Suppressor macrophage (primary cell): ENCODE data around the gene ICA1.
"Not testable (repeated sequence)": the region's sequence is repeated elsewhere in the genome, so short reads cannot be mapped to it uniquely, and the experiment has no call there.

ENCODE experiments used
- DNase-seq, 4 experiments: peaks; one replicate each; pipeline ENCODE4 v3.0.0-alpha.2; 2020 to 2022

Gene ICA1

DNA sequence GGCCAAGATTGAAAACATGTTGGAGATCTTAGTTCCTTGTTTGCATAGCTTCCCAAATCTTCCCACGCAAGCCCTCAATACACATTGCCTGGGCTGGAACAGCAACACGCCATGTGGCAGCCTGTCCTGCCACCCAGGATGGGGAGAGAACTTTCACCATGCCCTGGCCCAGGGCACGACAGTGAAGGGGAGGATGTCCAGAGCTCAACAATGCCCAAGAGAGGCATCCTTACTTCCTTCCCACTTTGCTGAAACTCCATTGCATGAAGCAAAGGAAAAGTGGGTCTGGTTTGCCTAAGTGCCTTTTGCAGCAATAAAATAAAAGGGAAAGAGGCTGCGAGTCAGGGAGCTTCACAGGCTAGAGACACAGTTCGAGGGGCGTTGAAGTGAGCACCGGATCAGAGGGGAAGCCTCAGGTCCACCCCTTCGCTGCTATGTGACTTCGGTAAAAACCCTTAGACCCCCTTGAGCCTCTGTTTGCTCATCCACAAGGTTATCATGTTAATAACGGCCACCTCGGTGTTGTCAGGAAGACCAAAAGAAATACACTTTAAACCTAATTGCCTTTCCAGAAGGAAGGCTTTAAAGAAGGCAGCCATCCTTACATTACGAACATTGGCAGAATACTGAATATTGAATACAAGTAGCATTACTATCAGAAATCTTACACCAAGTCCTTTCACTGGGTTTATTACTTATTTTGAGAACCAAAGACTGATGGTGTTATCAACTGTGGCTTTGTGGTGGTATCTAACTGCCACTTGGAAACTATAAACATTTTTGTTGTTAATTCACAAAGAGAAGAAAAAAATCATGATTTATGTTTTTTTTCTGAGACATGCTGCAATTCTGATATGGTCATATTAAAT, 133.3 kb downstream of the ICA1 start:
- DNase-seq, result peak in 2 of 4 experiments; percentile 43 to 51

DNA sequence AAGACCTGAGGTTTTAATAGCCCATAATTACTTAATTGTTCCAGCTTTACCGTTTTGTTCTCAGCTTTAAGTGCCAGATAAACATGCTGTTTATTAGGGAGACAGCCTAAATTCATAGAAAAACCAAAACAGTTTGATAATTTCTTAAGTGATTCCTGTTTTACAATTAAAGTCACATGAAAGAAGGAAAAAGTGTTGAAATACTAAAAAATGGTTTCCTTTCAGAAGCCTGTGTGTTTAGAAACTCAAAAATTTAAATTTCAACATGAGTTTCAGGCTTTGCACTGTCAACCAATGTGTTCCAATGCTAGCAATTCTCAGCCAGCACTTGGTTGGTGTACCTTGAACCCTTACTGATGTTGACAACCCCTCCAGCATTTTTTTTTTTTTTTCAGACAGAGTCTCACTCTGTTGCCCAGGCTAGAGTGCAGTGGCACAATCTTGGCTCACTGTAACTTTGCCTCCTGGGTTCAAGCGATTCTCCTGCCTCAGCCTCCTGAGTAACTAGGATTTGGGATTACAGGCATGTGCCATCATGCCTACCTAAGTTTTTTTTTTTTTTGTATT, 135.3 kb downstream of the ICA1 start:
- peak in 2 of 4 experiments; percentile 30 to 46 for DNase-seq

DNA sequence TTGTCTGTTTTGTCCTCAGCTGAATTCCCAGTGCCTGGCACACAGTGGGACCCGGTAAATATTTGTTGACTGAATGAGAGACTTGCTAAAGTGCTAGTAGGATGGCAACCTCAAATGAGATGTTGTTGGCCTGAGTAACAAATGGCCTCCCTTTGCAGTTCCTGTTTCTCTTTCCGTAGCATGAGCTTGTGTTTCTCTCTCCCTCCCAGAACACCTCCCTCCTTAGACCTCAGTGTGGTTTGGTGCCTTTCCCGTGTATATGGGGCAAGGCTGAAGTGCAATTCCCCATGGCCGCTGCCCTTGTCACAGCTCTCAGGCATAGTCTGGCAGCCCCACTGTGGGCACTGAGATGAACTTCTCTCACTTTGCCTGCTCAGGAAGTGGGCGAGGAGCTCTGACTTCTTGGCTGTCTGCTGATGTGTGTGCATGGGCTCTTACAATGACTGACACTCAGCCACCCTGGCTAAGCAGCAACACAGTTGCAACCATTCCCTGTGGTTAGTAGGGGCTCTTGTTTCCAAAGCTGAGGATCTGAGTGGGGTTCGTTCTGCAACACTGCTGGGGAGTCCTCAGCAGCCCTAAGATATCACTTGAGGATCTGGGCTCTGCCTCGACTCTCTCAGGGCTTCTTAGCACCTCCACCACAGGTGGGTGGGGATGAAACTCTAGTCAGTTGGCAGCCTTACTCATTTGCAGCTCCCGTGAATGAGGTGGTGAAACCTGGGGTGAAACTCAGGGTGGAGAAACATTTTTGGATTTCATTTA, 136.1 kb downstream of the ICA1 start:
- peak; percentile 75 to 85 (median 80) for DNase-seq

DNA sequence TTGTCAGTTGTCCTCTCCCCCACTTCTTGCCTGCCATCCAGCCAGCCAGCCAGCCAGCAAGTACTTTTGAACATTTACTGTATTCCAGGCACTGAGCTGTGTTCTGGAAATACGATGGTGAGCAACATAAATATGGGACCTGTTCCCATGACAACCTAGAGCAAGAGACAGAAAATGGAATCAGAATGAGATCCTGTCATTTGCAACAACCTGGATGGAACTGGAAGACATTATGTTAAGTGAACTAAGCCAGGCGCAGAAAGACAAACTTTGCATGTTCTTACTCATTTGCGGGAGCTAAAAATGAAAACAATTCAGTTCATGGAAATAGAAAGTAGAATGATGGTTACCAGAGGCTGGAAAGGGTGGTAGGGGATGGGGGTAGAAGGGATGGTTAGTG, 140.7 kb downstream of the ICA1 start:
- DNase-seq, result no peak

DNA sequence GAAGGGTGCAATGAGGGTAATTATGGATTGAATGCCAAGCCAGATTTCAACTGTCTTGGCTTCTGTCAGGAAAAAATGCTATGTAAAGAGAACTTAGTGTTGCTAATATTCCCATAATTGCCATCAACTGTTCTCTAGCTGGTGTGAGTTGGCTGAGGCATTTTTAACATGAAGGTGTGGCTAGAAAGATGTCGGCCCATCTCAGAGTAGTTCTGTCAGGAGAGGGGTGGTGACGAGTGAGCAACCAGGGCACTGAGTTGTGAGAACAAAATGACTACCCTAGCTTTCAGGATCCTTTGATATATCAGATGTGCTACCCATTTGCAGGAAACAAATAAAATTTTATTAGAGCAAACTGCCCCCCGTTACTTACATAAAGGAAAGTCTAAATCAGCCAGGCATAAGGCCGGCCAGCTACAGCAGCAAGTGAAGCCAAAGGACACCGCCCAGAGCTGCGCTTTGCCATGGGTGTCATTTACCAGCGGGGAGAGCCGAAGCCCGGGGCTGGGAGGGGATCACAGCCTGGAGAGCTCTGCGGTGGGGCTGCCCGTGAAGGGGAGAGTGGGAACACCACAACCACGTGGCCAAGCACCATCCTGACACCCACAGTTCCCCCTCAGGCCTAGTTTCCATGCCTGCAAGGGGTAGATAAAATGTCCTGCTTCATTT, 141.4 kb downstream of the ICA1 start:
- no peak for DNase-seq

DNA sequence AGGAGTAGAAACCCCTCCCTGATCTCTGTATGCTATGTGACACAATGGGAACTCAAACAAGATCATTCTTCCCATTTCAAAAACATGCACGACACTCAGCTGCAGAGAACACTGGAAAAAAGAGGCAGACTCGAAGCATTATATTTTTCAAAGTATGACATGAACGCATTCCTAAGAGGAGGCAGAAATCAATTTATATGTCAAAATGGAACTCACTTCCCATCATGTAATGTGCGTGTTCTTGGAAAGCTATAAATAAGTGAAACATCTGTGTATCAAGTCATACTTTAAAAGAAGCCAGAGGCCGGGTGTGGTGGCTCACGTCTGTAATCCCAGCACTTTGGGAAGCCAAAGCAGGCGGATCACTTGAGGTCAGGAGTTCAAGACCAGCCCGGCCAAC, 142.7 kb downstream of the ICA1 start:
- DNase-seq, result no peak

DNA sequence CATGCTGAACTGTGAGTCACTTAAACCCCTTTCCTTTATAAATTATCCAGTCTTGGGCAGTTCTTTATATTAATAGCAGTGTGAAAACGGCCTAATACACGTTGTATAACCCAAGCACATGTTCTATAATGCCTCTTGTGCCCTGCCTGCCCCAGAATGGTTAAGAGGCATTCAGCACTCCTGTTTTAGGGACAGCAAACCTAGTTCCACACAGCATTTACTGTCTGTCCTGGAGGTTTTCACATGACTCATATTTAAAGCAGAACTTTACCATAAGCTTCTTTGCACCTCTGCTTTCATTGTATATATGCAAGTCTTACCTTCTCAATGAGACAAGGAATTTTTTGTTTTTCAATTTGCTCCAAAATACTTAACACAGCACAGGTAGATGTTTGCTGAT, 144.8 kb downstream of the ICA1 start:
- peak in 1 of 4 experiments; percentile 9 for DNase-seq

DNA sequence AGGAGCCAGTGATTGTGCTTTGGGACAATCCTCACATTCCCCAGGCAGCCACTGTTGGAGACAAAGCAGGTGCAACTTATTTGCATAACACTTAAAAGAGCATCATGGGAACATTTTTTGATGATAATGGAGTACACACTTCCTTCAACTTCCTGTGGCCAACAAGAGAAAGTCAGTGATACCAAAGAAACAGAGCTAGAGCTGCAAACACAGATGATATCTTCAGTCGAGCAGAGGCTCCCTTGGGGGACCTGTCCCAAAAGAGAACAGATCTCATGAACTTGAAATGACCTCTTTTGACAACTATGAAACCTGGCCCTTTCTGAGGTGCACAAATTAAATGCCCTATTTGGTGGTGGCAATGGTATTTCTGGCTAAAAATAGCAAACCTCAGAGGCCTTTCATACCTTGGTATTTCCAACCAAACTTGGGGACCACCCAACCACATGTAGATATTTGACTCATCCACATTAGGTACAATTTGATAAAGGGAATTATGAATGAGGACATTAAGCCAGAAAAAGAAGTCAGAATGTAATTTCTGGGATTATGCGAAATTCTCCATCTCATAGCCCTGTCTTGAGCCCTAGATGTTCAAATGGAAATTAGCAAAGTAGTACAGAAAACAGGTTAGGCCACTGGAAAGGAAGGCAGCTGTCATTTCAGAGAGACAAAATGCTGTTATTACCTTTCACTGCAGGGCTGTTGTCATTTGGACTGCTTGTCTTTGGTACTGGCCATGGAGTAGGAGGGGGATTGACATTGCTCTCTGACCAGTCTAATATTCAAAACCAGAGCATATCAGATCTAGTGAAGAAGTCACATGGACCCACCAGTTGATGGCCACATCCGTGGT, 146.2 kb downstream of the ICA1 start:
- DNase-seq, result no peak

DNA sequence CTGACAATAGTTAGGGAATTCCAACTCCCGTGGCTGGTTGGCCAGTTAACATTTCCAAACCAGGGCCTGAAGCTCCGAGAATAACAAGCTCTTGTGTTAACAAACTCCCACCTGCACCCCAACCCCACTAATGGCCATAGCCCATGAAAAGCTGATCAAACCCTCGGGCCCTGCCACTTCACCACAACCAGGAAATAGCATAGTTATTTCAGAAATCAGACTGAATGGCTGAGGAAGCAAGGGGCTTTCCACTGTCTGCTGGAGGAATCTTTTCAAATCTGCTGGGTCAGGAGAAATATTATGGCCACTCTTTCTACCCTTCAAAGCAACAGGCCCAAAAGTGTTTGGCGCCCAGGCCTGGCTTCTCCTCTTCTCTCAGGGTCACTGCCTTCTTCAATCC, 147.8 kb downstream of the ICA1 start:
- no peak for DNase-seq

DNA sequence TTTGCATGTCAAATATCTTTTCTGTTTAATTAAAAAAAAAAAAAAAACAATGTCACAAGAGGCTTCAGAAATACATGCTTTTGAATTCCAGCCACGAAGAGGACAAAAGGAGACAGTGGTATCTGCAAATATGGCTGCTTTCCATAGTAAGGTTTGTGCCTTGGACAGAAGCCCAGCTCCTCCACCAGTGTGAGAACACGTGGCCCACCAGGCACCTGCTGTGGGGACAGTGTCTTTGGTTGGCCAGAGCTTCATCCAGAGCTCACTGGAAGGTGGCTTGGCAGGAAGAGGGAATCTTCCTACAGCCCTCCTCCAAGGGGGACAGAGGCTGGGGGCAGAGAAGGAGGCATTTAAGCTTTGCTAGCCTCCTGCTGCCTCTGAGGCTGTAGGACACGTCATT, 148.8 kb downstream of the ICA1 start:
- no peak for DNase-seq

DNA sequence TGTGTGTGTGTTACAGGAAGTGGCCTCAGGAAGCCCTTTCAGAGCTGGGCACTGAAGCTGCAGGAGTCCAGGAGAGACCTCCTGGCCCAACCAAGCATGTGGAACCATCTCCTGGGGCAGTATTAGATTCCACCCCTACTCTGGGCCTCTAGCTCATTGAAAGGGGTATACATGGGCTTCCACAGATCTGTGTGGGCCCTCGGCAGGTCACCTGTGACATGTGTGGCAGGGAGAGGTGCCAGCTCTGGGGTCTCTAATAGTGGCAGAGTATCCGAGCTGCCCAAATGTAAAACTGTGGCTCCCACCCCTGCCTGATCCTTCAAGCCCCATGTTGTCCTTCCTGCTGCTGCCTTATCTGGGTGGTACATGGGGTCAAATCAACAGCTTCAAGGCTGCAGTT, 149.3 kb downstream of the ICA1 start:
- DNase-seq, result no peak

DNA sequence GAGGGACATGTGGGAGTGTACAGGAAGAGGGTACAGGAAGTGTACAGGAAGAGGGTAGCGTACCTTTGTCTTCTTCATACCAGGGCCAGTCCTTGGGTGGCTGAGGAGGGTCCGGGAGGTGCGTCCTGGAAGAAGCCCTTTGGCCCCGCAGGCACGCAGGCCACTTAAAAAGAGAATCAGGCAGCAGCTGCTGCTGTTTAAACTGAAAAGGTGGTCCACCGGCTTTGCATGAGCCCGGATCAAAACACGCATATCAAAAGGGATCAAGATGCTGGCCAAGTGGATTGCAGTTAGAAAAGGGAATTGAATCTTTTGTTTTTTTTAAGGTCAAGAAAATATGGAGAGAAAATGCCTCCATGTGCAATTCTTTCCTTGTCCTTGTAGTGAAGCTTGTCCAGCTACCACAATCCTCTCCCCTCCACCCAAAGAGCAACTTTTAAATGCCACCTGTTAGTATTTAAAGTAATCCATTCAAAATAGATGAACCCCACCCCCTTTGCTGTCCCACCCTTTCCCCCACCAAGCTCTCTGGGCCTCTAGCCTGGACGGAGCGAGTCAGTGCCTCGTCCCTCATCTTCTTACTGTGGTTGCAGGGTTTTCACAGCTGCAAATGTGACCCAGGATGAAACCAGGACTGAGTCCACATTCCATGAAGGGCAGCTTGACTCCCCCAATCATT, 150.5 kb downstream of the ICA1 start:
- no peak for DNase-seq

DNA sequence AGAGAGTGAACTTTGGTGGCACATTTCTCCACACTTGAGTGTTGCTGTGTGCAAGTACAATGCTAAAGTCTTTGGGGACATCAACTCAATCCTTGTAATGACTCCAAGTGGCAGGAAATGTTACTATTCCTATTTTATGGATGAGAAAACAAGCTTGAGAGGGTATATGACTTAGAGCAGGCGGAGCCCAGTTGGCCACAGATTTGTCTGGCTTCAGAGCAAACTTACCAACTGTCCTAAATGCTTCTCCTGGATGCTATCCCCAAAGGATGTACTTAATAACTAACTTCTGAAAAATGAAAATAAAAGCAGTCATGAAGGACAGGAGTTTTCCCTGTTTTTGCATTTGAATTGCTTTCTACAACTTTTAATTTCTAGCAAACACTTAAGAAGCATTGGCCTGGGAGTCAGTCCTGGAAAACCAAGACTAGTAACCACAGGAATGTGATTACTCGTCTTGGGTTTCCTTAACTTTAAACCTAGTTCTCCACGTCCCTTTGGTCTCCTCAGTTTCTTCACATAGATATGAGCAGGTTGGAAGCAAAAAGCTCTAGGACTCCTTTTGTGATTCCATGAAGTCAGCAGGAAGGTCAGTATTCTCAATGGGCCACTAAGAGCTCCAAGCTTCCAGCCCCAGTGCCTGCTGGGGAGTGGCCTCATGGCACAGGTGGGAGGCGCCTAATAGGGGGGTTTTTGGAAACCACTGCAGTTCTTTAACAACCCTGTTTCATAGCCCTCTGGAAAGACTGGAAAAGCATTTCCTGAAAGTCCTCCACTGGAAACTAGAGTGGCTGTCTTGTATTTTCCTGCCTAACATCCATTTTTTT, 152.6 kb downstream of the ICA1 start:
- DNase-seq, result no peak

DNA sequence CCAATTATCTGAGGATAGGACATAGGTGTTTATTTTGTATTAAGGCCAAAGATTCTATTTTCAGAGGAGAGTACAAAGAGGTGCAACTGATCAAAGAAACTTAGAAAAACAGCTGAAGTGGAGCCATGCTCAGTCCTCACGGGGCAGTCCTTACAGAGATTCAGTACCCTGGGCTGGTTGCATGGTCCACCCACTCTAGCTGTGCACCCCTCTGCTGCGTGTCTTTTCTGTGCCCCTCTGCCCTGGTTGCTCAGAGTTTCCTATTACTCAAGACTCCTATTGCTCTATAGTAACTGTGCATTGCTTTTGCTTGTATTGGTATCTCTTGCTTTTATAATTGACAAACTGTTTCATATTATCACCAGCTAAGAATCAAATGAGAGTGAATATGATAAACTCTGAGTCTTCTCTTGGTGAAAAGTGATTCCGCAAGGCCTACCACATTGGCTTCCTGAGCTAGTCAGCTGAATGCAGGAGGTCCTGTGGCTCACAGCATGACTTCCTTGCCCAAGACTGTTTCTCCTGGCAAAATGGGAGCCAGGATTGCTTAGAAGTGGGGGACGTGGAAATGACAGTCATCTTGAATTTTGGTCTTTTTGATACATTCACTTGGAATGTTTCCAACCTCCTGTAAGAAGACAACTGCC, 156.4 kb downstream of the ICA1 start:
- peak in 1 of 4 experiments; percentile 12 for DNase-seq

DNA sequence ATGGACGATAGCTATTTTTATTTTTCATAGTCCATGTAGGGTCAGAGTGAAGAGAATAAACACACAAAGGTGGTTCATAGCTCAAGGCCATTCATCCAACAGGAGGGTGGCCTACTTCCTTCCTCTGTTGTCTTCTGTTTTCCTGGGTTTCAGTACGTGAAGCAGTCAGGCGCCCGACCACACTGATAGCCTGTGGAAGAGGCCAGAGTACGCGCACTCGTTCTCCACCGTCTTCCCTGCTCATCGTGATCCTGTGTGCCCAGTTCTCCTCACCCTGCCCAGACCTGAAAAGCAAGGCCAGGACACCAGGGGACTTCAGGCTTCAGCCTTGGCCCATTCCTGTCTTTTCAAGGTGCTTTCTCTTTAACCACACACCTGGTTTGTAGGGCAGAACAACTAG, 158.7 kb downstream of the ICA1 start:
- DNase-seq, result no peak

DNA sequence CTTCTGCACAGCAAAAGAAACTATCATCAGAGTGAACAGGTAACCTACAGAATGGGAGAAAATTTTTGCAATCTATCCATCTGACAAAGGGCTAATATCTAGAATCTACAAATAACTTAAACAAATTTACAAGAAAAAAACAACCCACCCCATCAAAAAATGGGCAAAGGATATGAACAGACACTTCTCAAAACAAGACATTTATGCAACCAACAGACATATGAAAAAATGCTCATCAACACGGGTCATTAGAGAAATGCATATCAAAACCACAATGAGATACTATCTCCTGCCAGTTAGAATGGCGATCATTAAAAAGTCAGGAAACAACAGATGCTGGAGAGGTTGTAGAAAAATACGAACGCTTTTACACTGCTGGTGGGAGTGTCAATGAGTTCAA, 160.7 kb downstream of the ICA1 start:
- DNase-seq, result not testable (repeated sequence)

DNA sequence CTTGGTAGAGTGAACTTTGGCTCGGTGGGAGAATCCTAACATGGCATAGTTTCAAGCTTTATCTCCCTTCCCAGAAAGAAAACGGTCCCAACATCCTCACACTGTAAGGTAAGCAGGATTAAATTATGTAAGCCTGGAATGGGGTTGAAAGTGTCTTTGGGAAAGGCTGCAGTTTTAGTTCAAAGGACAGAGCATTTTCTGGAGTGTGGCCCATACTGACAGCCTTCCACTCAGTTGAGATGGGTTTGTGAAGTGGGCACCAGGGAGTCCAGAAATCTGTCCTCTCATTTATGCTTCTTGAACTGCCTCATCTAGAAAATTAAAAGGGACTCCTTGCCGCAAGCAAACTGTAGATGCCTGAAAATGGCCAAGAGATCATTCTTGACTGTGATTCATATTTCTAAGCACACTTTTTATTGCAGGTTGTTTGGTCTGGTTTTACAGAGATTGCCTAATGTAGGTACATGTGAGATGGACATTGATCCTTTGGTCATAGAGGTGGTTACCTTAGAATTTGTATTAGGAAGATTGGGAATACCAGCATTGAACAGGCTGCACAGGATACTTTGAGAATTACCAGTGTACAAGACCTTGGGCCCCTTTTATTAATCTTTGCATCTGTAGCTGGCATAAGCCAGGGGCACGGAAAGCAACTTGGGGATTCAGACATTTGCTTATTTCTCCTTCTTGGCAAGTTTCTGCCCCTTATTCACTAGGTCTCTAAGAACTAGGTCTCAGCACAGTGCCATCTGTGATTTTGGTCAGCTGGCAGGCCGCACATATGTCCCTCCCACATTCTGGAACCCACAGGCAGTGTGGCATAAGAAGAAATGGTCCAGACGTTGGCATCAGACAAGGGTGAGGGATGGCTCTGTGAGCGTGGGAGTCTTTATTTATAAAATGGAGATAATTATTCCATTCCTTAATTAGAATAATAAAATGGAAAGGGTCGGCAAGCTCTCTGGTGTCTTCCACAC, 167.5 kb downstream of the ICA1 start:
- no peak for DNase-seq

DNA sequence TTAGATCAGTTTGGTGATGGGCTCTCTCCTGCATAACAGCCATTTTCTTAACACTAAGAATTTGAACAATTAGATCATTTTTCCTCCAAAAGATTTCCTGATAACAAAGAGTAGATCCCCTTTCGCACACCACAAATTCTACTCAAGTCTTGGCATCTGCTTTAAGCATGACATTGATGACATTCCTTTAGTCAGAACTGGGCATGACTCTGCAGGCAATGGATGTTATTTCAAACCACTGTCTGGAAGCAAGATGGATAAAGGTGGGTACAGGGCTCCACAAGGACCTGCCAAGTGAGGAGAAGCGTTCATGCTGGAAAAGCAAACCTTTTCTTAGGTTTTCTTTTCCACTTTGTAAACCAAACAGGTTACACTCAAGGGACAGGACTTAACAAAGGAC, 169.8 kb downstream of the ICA1 start:
- no peak for DNase-seq
